ENCODE data around the gene UNC79. TPM values are rescaled to one million over a fixed set of nuclear protein-coding genes. Genes with fewer than 3 reads are reported as not detected.

Gene UNC79
- total RNA-seq, 1 experiment from 2014 or later = 0.07 TPM

- Histone ChIP-seq H3K27ac (no peak overlapping the region), H3K36me3 (ENCODE audit: low read depth) (no peaks in the 10 kb centered on the region), H3K4me2 (no peak overlapping the region), H3K9me2 (ENCODE audit: insufficient read depth) (no peaks in the 10 kb centered on the region), H4K20me1 (ENCODE audit: insufficient read depth) (no peaks in the 10 kb centered on the region), H3F3A (ENCODE audit: insufficient read depth, low read depth) (no peaks in the 10 kb centered on the region), H3K4me1 (replicated peaks; ENCODE audit: insufficient read depth) (no peaks in the 10 kb centered on the region), H3K4me3 (no peak overlapping the region), H3K79me2 (ENCODE audit: low read depth) (no peaks in the 10 kb centered on the region), H2AFZ (no peak overlapping the region), H3K27me3 (ENCODE audit: insufficient read depth, low read depth) (peaks cover 86% of the 10 kb centered on the region), H3K9me3 (ENCODE audit: insufficient read depth, low read depth) (no peaks in the 10 kb centered on the region)
- no TSS peak for BruUV-seq (replicated peaks)
- POLR2A ChIA-PET (ENCODE audit: unreplicated experiment) = no interaction called here
- CTCF ChIA-PET = no interaction called here
- intact Hi-C loops (cut with micrococcal nuclease; ENCODE audit: unreplicated experiment) = no loop called here
- DNase-seq = no peak
- TF ChIP-seq EZH2 (IDR thresholded peaks at IDR 0.05; ENCODE audit: low read depth) (no peak), CTCF (conservative IDR thresholded peaks at IDR 0.05) (no peak)
These were observed 316.8 kb downstream of the UNC79 start for GRCh38 chr14:93747560-93747959.

GRCh38 chr14:93748208-93749075 lies 317.7 kb downstream of the UNC79 start:
- POLR2A ChIA-PET (ENCODE audit: unreplicated experiment) = no interaction called here
- Histone ChIP-seq H3K4me2 (no peak overlapping the region), H3K4me1 (replicated peaks; ENCODE audit: insufficient read depth) (no peaks in the 10 kb centered on the region), H2AFZ (no peak overlapping the region), H4K20me1 (ENCODE audit: insufficient read depth) (no peaks in the 10 kb centered on the region), H3K79me2 (ENCODE audit: low read depth) (no peaks in the 10 kb centered on the region), H3K9me3 (ENCODE audit: insufficient read depth, low read depth) (no peaks in the 10 kb centered on the region), H3K9me2 (ENCODE audit: insufficient read depth) (no peaks in the 10 kb centered on the region), H3F3A (ENCODE audit: insufficient read depth, low read depth) (no peaks in the 10 kb centered on the region), H3K36me3 (ENCODE audit: low read depth) (no peaks in the 10 kb centered on the region), H3K27ac (no peak overlapping the region), H3K4me3 (no peak overlapping the region), H3K27me3 (ENCODE audit: insufficient read depth, low read depth) (peaks cover 79% of the 10 kb centered on the region)
- CTCF ChIA-PET = no interaction called here
- no peak for DNase-seq
- intact Hi-C loops (cut with micrococcal nuclease; ENCODE audit: unreplicated experiment) = no loop called here
- no peak for TF ChIP-seq CTCF (conservative IDR thresholded peaks at IDR 0.05)
- no peak for TF ChIP-seq EZH2 (IDR thresholded peaks at IDR 0.05; ENCODE audit: low read depth)
- no TSS peak for BruUV-seq (replicated peaks)

GRCh38 chr14:93749076-93749420 lies 318.3 kb downstream of the UNC79 start:
- Histone ChIP-seq H3K27ac (no peak overlapping the region), H3K4me2 (no peak overlapping the region), H3K4me1 (replicated peaks; ENCODE audit: insufficient read depth) (no peaks in the 10 kb centered on the region), H3F3A (ENCODE audit: insufficient read depth, low read depth) (no peaks in the 10 kb centered on the region), H3K36me3 (ENCODE audit: low read depth) (no peaks in the 10 kb centered on the region), H3K79me2 (ENCODE audit: low read depth) (no peaks in the 10 kb centered on the region), H3K27me3 (ENCODE audit: insufficient read depth, low read depth) (peaks cover 74% of the 10 kb centered on the region), H4K20me1 (ENCODE audit: insufficient read depth) (no peaks in the 10 kb centered on the region), H2AFZ (no peak overlapping the region), H3K4me3 (no peak overlapping the region), H3K9me3 (ENCODE audit: insufficient read depth, low read depth) (no peaks in the 10 kb centered on the region), H3K9me2 (ENCODE audit: insufficient read depth) (no peaks in the 10 kb centered on the region)
- no peak for DNase-seq
- intact Hi-C loops (cut with micrococcal nuclease; ENCODE audit: unreplicated experiment) = no loop called here
- no peak for TF ChIP-seq EZH2 (IDR thresholded peaks at IDR 0.05; ENCODE audit: low read depth)
- POLR2A ChIA-PET (ENCODE audit: unreplicated experiment) = no interaction called here
- no TSS peak for BruUV-seq (replicated peaks)
- CTCF ChIA-PET = no interaction called here

Measured in PC-9 (cell line).